ENCODE results near the gene ZNF518A. TPM values are rescaled to one million over a fixed set of nuclear protein-coding genes. Genes with fewer than 3 reads are reported as not detected.

The ZNF518A gene
- total and polyA plus RNA-seq, 2 of the 13 experiments (the other 11 are each of a cell fraction or from before 2014, with no cell fraction given), result 21.7 to 37.1 TPM

DNA sequence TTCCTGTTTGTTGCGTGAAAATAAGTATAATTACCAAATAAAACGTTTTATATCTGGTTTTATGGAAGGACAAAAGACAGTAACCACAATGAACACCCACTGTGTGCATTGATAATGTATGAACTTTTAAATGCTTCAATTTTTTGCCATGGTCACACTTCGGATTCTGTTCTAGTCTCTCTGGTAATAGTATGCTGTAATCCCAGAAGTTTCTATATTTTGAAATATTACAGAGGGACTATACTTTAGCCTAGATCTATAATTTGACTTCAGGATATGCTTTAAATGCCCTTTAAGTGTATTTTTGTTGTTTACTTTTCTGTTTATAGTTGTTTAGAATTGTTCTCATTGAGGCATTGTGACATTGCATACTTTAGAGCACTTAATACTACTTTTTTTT, 1.5 kb downstream of the ZNF518A start (continued):
- TF ChIP-seq TAF15 (IDR thresholded peaks at IDR 0.05; ENCODE audit: low read depth, low read length, poor library complexity, severe bottlenecking) (no peak), AGO2 (optimal IDR thresholded peaks at IDR 0.05; ENCODE audit: low read depth, low read length) (no peak)

GRCh38 chr10:96133135-96133534, 3.0 kb downstream of the ZNF518A start:
- H3K4me3 ChIP-seq (replicated peaks in 1 of 3; ENCODE audit: insufficient read depth in 1 of 3, low read depth in 2 of 3, low read length in 3 of 3), result no peak overlapping the region
- no peak for FAIRE-seq
- no peak for TF ChIP-seq ARNTL (CRISPR knock-in tag; IDR thresholded peaks at IDR 0.05)
- TF ChIP-seq NFE2L1 (CRISPR knock-in tag; IDR thresholded peaks at IDR 0.05; ENCODE audit: borderline replicate concordance), result no peak
- no peak for TF ChIP-seq SNAPC4 (CRISPR knock-in tag; IDR thresholded peaks at IDR 0.05)
- no peak for TF ChIP-seq GPN1 (CRISPR knock-in tag; IDR thresholded peaks at IDR 0.05; ENCODE audit: borderline replicate concordance)
- no peak for TF ChIP-seq DNMT3B (CRISPR knock-in tag; conservative IDR thresholded peaks at IDR 0.05)
- TF ChIP-seq ZNF841 (CRISPR knock-in tag; IDR thresholded peaks at IDR 0.05; ENCODE audit: borderline replicate concordance), result no peak
- no peak for TF ChIP-seq ZNF460 (CRISPR knock-in tag; IDR thresholded peaks at IDR 0.05; ENCODE audit: borderline replicate concordance)
- TF ChIP-seq TEAD2 (CRISPR knock-in tag; IDR thresholded peaks at IDR 0.05), result no peak
- TF ChIP-seq ATF1 (CRISPR knock-in tag; IDR thresholded peaks at IDR 0.05), result no peak
- H2AFZ ChIP-seq (ENCODE audit: low read length), result no peak overlapping the region
- ATAC-seq, result no peak
- BruUV-seq (replicated peaks), result no TSS peak
- peaks cover 24% of the 10 kb centered on the region for H3K4me1 ChIP-seq (ENCODE audit: insufficient read depth, low read length)
- ChIA-PET CTCF (ENCODE audit: low intra/inter-chr PET ratio, low total read pairs) (no interaction called here), POLR2A (interaction anchor here (0.7 to 1.7 kb wide), 2 partner anchors 43 to 44 kb away, joined by 3 to 7 read pairs; no protein-coding TSS in a partner anchor)
- H3K4me2 ChIP-seq (ENCODE audit: low read depth, low read length), result no peak overlapping the region
- no peak overlapping the region for H3K27ac ChIP-seq (ENCODE audit: extremely low read length, insufficient read depth, low read length)
- no peaks in the 10 kb centered on the region for H3K9me3 ChIP-seq (ENCODE audit: low read length)
- no peaks in the 10 kb centered on the region for H3K27me3 ChIP-seq (ENCODE audit: control insufficient read depth in 1 of 2, insufficient read depth in 2 of 2, low read length in 2 of 2)
- no peaks in the 10 kb centered on the region; the same call in 1 of the 2 replicates for H4K20me1 ChIP-seq (ENCODE audit: insufficient read depth, low read length)
- DNase-seq (ENCODE audit: low spot score), result no peak
- H3K79me2 ChIP-seq (ENCODE audit: insufficient read depth, low read length), result peaks cover 57% of the 10 kb centered on the region
- in situ Hi-C loops (cut with HindIII; ENCODE audit: extremely low pct_ligation_motif_present, low pct_unique_long_range_greater_than_20kb), result loop anchor here (5.0 kb wide), 1 partner anchor 86 kb away; no protein-coding TSS in a partner anchor
- peaks cover 8 to 49% of the 10 kb centered on the region in 2 experiments for H3K36me3 ChIP-seq (replicated peaks in 1 of 2; ENCODE audit: control insufficient read depth in 1 of 2, insufficient read depth in 2 of 2, low read length in 2 of 2)
- H3K9ac ChIP-seq (ENCODE audit: insufficient read depth, low read depth, low read length), result no peak overlapping the region
- intact Hi-C loops (cut with micrococcal nuclease; ENCODE audit: unreplicated experiment), result no loop called here
